GM23248 (cell line): ENCODE data around the gene TEAD1.

Experiments
- EZH2 ChIP-seq: fragments of 200-600 bp; sonication (generic); IDR thresholded peaks from 2 replicates; pipeline ENCODE4 v1.6.1; 2018; ENCODE audit warnings: antibody characterized with exemption, mild to moderate bottlenecking; ENCODE audit not compliant: insufficient read depth, poor library complexity, severe bottlenecking
- EZH2phosphoT487 ChIP-seq: fragments of 200-600 bp; sonication (generic); IDR thresholded peaks from 2 replicates; pipeline ENCODE4 v1.6.1; 2018; ENCODE audit warnings: antibody characterized with exemption, moderate library complexity, mild to moderate bottlenecking, low read depth; ENCODE audit not compliant: insufficient read depth

DNA sequence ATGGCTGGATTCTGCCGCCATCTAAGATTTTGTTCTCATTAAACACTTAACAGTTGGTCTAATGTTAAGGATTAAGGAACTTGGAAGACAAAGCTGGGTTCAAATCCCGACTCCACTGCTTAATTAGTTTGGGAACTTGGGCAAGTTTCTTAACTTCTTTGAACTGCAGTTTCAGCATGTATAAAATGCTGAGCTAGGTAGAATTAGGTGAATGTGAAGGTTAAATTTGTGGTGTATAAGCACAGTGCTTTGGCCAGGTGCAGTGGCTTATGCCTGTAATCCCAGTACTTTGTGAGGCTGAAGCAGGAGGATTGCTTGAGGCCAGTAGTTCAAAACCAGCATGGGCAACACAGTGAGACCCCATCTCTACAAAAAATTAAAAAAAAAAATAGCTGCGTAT lies 174.2 kb downstream of the TEAD1 start:
- TF ChIP-seq EZH2 (no peak), EZH2phosphoT487 (no peak)
